ENCODE measurements around the gene RNF207. TPM values are rescaled to one million over a fixed set of nuclear protein-coding genes. Genes with fewer than 3 reads are reported as not detected.

The RNF207 gene
- total and polyA plus RNA-seq, 2 of the 13 experiments (the other 11 are each of a cell fraction or from before 2014, with no cell fraction given): 9.8 to 15.9 TPM

GRCh38 chr1:6199298-6200187 lies 6.4 kb upstream of the RNF207 start, which contains the start of gene RPL22 (continued):
- peak; percentile 83; the same call in 1 of the 2 replicates for TF ChIP-seq CBX5 (CRISPR knock-in tag; IDR thresholded peaks at IDR 0.05; ENCODE audit: borderline replicate concordance)
- TF ChIP-seq SP1 (IDR thresholded peaks at IDR 0.05): no peak
- TF ChIP-seq SP1 (CRISPR knock-in tag; IDR thresholded peaks at IDR 0.05): peak; percentile 99
- peak; percentile 81 for TF ChIP-seq MIER3 (CRISPR knock-in tag; IDR thresholded peaks at IDR 0.05; ENCODE audit: borderline replicate concordance)
- TF ChIP-seq SKIL (CRISPR knock-in tag; IDR thresholded peaks at IDR 0.05; ENCODE audit: borderline replicate concordance): no peak; the same call in 1 of the 2 replicates
- TF ChIP-seq ZIK1 (CRISPR knock-in tag; IDR thresholded peaks at IDR 0.05; ENCODE audit: borderline replicate concordance, low read depth): peak; percentile 93
- TF ChIP-seq ZNF615 (CRISPR knock-in tag; IDR thresholded peaks at IDR 0.05; ENCODE audit: borderline replicate concordance): no peak
- TF ChIP-seq ZNF576 (CRISPR knock-in tag; IDR thresholded peaks at IDR 0.05): no peak

GRCh38 chr1:6200188-6200809 lies 5.6 kb upstream of the RNF207 start:
- WGBS (ENCODE audit: low lambda C conversion rate): 83% methylated on average over 7 of the region's 10 CpGs
- in situ Hi-C loops (cut with HindIII; ENCODE audit: extremely low pct_ligation_motif_present, low pct_unique_long_range_greater_than_20kb): no loop called here
- no peak for ATAC-seq
- TF ChIP-seq CBX5 (CRISPR knock-in tag; IDR thresholded peaks at IDR 0.05; ENCODE audit: borderline replicate concordance): 0 out of 2 replicates have a peak, but pooled peaks have one; percentile 8
- TF ChIP-seq KDM1A (CRISPR knock-in tag; IDR thresholded peaks at IDR 0.05): 0 out of 2 replicates have a peak, but pooled peaks have one; percentile 7
- no peak for TF ChIP-seq ZNF777 (CRISPR knock-in tag; IDR thresholded peaks at IDR 0.05)
- TF ChIP-seq SMC3 (IDR thresholded peaks at IDR 0.05; ENCODE audit: low read length): no peak
- TF ChIP-seq SMAD9 (CRISPR knock-in tag; IDR thresholded peaks at IDR 0.05): peak; percentile 2; the same call in 1 of the 2 replicates
- TF ChIP-seq DZIP1 (CRISPR knock-in tag; IDR thresholded peaks at IDR 0.05): no peak
- no peak for TF ChIP-seq KDM6A (CRISPR knock-in tag; IDR thresholded peaks at IDR 0.05; ENCODE audit: low read depth)

More at GRCh38 chr1:6200188-6200809, 5.6 kb upstream of the RNF207 start:
- H3K27ac ChIP-seq (ENCODE audit: extremely low read length, insufficient read depth, low read length): peak overlapping the region; percentile 82
- H4K20me1 ChIP-seq (ENCODE audit: insufficient read depth, low read length): peaks cover 18% of the 10 kb centered on the region
- POLR2A ChIA-PET: interaction anchor here (0.8 to 2.6 kb wide), 2 partner anchors 15 to 17 kb away, joined by 3 to 6 read pairs; no protein-coding TSS in a partner anchor
- BruUV-seq (replicated peaks): no TSS peak
- H3K4me3 ChIP-seq (replicated peaks in 1 of 3; ENCODE audit: insufficient read depth in 1 of 3, low read depth in 2 of 3, low read length in 3 of 3): peak overlapping the region; percentile 93 to 97 (median 94)
- H3K27me3 ChIP-seq (ENCODE audit: control insufficient read depth in 1 of 2, insufficient read depth in 2 of 2, low read length in 2 of 2): no peaks in the 10 kb centered on the region
- peak overlapping the region; percentile 99 for H3K9ac ChIP-seq (ENCODE audit: insufficient read depth, low read depth, low read length)
- DNase-seq (ENCODE audit: low spot score): no peak
- no peak for FAIRE-seq
- H3K9me3 ChIP-seq (ENCODE audit: low read length): no peaks in the 10 kb centered on the region
- peak overlapping the region; percentile 66 for H2AFZ ChIP-seq (ENCODE audit: low read length)
- peaks cover 4 to 19% of the 10 kb centered on the region in 2 experiments for H3K36me3 ChIP-seq (replicated peaks in 1 of 2; ENCODE audit: control insufficient read depth in 1 of 2, insufficient read depth in 2 of 2, low read length in 2 of 2)
- peak overlapping the region; percentile 90 for H3K4me2 ChIP-seq (ENCODE audit: low read depth, low read length)
- intact Hi-C loops (cut with micrococcal nuclease; ENCODE audit: unreplicated experiment): loop anchor here (10.0 kb wide), 1 partner anchor 615 kb away; no protein-coding TSS in a partner anchor
- H3K4me1 ChIP-seq (ENCODE audit: insufficient read depth, low read length): peaks cover 46% of the 10 kb centered on the region
- peaks cover 39% of the 10 kb centered on the region for H3K79me2 ChIP-seq (ENCODE audit: insufficient read depth, low read length)
- CTCF ChIA-PET (ENCODE audit: low intra/inter-chr PET ratio, low total read pairs): no interaction called here
